Neutrophil (primary cell): Measurements from ENCODE around the gene NIP7.

Source experiments
- H3K27ac ChIP-seq: fragments of 200-600 bp; sonication (generic); 2 replicates; pipeline ENCODE4 v1.5.1; 2016; ENCODE audit warnings: mild to moderate bottlenecking, moderate library complexity
- H3K27me3 ChIP-seq: fragments of 200-600 bp; sonication (generic); 2 replicates; pipeline ENCODE4 v1.6.0; 2016; ENCODE audit warnings: mild to moderate bottlenecking
- H3K36me3 ChIP-seq: fragments of 200-600 bp; sonication (generic); 2 replicates; pipeline ENCODE4 v1.5.1; 2017
- H3K4me1 ChIP-seq, 2 experiments: fragments of 200-600 bp in 1 of 2; sonication (generic) in 1 of 2; 1 replicate in 1 of 2; 2 replicates in 1 of 2; pipeline versions ENCODE4 v1.5.1 to v1.6.1; 2013 to 2016; ENCODE audit warnings: low read depth in 1 of 2, low read length in 1 of 2, mild to moderate bottlenecking in 1 of 2, moderate library complexity in 1 of 2; ENCODE audit not compliant: control insufficient read depth in 1 of 2, insufficient read depth in 1 of 2
- H3K4me3 ChIP-seq, 2 experiments: fragments of 200-600 bp in 1 of 2; sonication (generic) in 1 of 2; 1 replicate in 1 of 2; 2 replicates in 1 of 2; pipeline ENCODE4 v1.5.1; 2013 to 2016; ENCODE audit warnings: low read depth in 1 of 2, low read length in 1 of 2, mild to moderate bottlenecking in 1 of 2, moderate library complexity in 1 of 2
- H3K9me3 ChIP-seq: fragments of 200-600 bp; sonication (generic); 2 replicates; pipeline ENCODE4 v1.5.1; 2016
- CTCF ChIP-seq: fragments of 200-600 bp; sonication (generic); IDR thresholded peaks from 2 replicates; pipeline ENCODE4 v1.5.1; 2016; ENCODE audit warnings: antibody characterized with exemption

The NIP7 gene

GRCh38 chr16:69319826-69320739, 19.5 kb upstream of the NIP7 start:
- H3K36me3 ChIP-seq = peaks cover 97% of the 10 kb centered on the region
- H3K4me1 ChIP-seq = no peaks in the 10 kb centered on the region
- no peaks in the 10 kb centered on the region for H3K27me3 ChIP-seq
- H3K9me3 ChIP-seq = no peaks in the 10 kb centered on the region
- TF ChIP-seq CTCF = no peak
- H3K4me3 ChIP-seq = no peak overlapping the region
- no peak overlapping the region for H3K27ac ChIP-seq

- peaks cover 97% of the 10 kb centered on the region for H3K36me3 ChIP-seq
- no peak for TF ChIP-seq CTCF
- H3K27ac ChIP-seq = no peak overlapping the region
These were observed 18.9 kb upstream of the NIP7 start for GRCh38 chr16:69320740-69321073.

GRCh38 chr16:69321080-69321479, 18.5 kb upstream of the NIP7 start:
- H3K27me3 ChIP-seq = no peaks in the 10 kb centered on the region
- H3K9me3 ChIP-seq = no peaks in the 10 kb centered on the region
- no peaks in the 10 kb centered on the region for H3K4me1 ChIP-seq
- no peak for TF ChIP-seq CTCF
- H3K4me3 ChIP-seq = no peak overlapping the region
- H3K27ac ChIP-seq = no peak overlapping the region
- H3K36me3 ChIP-seq = peaks cover 97% of the 10 kb centered on the region

More at GRCh38 chr16:69320740-69321073, 18.9 kb upstream of the NIP7 start:
- no peaks in the 10 kb centered on the region for H3K9me3 ChIP-seq
- H3K4me3 ChIP-seq = no peak overlapping the region
- H3K27me3 ChIP-seq = no peaks in the 10 kb centered on the region
- no peaks in the 10 kb centered on the region for H3K4me1 ChIP-seq

GRCh38 chr16:69322343-69322742, 17.2 kb upstream of the NIP7 start:
- Histone ChIP-seq H3K36me3 (peaks cover 91% of the 10 kb centered on the region), H3K27me3 (no peaks in the 10 kb centered on the region), H3K4me1 (no peaks in the 10 kb centered on the region), H3K9me3 (no peaks in the 10 kb centered on the region), H3K4me3 (no peak overlapping the region), H3K27ac (no peak overlapping the region)
- no peak for TF ChIP-seq CTCF

- H3K4me1 ChIP-seq = no peaks in the 10 kb centered on the region
- peaks cover 86% of the 10 kb centered on the region for H3K36me3 ChIP-seq
- no peak for TF ChIP-seq CTCF
- no peaks in the 10 kb centered on the region for H3K9me3 ChIP-seq
- no peak overlapping the region for H3K4me3 ChIP-seq
- no peak overlapping the region for H3K27ac ChIP-seq
- no peaks in the 10 kb centered on the region for H3K27me3 ChIP-seq
These were observed 16.2 kb upstream of the NIP7 start for GRCh38 chr16:69323415-69323814.
